HG03460 (cell line): ENCODE data around the gene SZT2.

Experiments used
- ATAC-seq: cut with Tn5 transposase; IDR thresholded peaks from one replicate; pipeline ENCODE4 v1.9.1; 2021; ENCODE audit not compliant: unreplicated experiment

The SZT2 gene

GRCh38 chr1:43422995-43423671, 33.4 kb downstream of the SZT2 start:
- no peak for ATAC-seq

GRCh38 chr1:43423672-43424550, 34.2 kb downstream of the SZT2 start:
- no peak for ATAC-seq

- ATAC-seq: no peak
These were observed 35.3 kb downstream of the SZT2 start for GRCh38 chr1:43425045-43425444.

GRCh38 chr1:43426221-43426620, 36.5 kb downstream of the SZT2 start:
- no peak for ATAC-seq

- ATAC-seq: no peak
These were observed 37.8 kb downstream of the SZT2 start for GRCh38 chr1:43427524-43427923.

GRCh38 chr1:43427941-43428340, 38.2 kb downstream of the SZT2 start:
- no peak for ATAC-seq

GRCh38 chr1:43430831-43431230, 41.1 kb downstream of the SZT2 start:
- no peak for ATAC-seq

GRCh38 chr1:43431676-43432075, 42.0 kb downstream of the SZT2 start:
- no peak for ATAC-seq

- no peak for ATAC-seq
These were observed 42.6 kb downstream of the SZT2 start for GRCh38 chr1:43432171-43432860.

GRCh38 chr1:43432907-43433306, 43.2 kb downstream of the SZT2 start:
- ATAC-seq: no peak

GRCh38 chr1:43434256-43434655, 44.6 kb downstream of the SZT2 start:
- no peak for ATAC-seq

GRCh38 chr1:43435146-43436145, 45.7 kb downstream of the SZT2 start:
- ATAC-seq: no peak

GRCh38 chr1:43436371-43436770, 46.7 kb downstream of the SZT2 start:
- ATAC-seq: no peak

- ATAC-seq: no peak
These were observed 47.6 kb downstream of the SZT2 start for GRCh38 chr1:43437031-43437973.

GRCh38 chr1:43438006-43438405, 48.3 kb downstream of the SZT2 start:
- no peak for ATAC-seq

GRCh38 chr1:43438576-43438952, 48.9 kb downstream of the SZT2 start:
- ATAC-seq: no peak

GRCh38 chr1:43438953-43439581, 49.4 kb downstream of the SZT2 start:
- ATAC-seq: no peak

- ATAC-seq: no peak
These were observed 50.1 kb downstream of the SZT2 start for GRCh38 chr1:43439781-43440180.

GRCh38 chr1:43440358-43440757, 50.7 kb downstream of the SZT2 start:
- no peak for ATAC-seq
